ENCODE results near the gene TOX3. TPM values are rescaled to one million over a fixed set of nuclear protein-coding genes. Genes with fewer than 3 reads are reported as not detected.

Gene TOX3
- total RNA-seq, 2 donors from 2014 or later: not detected

DNA sequence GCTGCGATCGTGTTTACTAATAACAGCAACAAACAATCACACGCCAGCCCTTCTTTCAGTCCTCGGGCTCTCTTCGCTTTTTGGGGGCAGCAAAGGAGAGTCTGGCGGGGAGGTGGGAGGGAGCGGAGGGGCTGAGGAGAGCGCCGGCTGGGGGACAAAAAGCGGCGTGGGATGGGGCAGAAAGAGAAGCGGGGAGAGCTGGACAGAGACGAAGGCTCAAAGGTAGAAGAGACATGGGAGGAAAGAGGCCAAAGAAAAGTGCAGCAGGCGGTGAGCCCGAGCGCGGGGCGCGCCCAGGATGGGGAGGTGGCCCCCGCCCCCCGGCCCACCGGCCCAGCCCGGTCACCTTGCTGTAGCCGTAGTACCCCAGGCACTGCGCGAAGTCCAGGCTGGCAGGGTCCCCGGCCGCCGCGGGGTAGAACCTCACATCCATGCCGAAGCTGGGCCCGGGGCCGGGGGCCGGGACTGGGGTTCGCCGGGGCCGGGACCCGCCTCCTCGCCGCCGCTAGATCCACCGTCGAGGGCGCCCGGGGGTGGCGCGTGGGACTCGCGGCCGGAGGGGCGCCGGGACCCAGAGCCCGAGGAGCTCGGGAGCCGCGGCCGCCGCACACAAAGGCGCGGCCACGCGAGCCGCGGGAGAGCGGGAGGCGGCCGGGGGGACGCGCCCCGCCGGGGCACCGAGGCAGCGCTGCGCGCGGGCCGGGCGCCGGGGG, 496 bp downstream of the TOX3 start:
- Histone ChIP-seq H3K27me3 (peaks cover 6 to 12% of the 10 kb centered on the region in 2 donors), H3K36me3 (no peaks in the 10 kb centered on the region), H3K27ac (no peak overlapping the region), H3K4me3 (peak overlapping the region in 1 of 2 donors; percentile 37), H3K4me1 (peaks cover 0 to 21% of the 10 kb centered on the region in 2 donors), H3K9me3 (no peaks in the 10 kb centered on the region)
- TF ChIP-seq, protein P1, sequence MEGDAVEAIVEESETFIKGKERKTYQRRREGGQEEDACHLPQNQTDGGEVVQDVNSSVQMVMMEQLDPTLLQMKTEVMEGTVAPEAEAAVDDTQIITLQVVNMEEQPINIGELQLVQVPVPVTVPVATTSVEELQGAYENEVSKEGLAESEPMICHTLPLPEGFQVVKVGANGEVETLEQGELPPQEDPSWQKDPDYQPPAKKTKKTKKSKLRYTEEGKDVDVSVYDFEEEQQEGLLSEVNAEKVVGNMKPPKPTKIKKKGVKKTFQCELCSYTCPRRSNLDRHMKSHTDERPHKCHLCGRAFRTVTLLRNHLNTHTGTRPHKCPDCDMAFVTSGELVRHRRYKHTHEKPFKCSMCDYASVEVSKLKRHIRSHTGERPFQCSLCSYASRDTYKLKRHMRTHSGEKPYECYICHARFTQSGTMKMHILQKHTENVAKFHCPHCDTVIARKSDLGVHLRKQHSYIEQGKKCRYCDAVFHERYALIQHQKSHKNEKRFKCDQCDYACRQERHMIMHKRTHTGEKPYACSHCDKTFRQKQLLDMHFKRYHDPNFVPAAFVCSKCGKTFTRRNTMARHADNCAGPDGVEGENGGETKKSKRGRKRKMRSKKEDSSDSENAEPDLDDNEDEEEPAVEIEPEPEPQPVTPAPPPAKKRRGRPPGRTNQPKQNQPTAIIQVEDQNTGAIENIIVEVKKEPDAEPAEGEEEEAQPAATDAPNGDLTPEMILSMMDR (IDR thresholded peaks at IDR 0.05): no peak
- DNase-seq (ENCODE audit: low spot score): no peak

DNA sequence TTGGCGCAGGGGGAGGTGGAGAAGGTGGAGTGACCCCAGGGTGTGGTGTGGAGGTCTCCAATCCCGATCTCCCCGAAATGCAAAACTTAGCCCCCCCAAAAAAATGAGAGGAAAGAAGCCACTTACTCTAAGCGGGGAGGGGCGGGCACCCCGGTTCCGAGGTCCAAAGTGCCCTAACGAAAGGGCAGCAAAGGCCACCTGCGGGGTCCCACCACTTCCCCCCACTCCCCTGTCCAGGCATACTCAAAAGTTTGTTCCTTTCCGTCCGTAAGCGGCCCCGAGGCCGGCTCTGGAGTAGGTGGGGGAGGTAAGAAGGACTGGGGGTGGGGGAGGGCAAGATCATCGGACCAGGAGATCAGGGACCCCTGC, 1.1 kb downstream of the TOX3 start:
- H3K27ac ChIP-seq: no peak overlapping the region
- TF ChIP-seq, protein P1 (IDR thresholded peaks at IDR 0.05): no peak
- H3K4me3 ChIP-seq: peak overlapping the region in 1 of 2 donors; percentile 37
- peaks cover 0 to 21% of the 10 kb centered on the region in 2 donors for H3K4me1 ChIP-seq
- no peaks in the 10 kb centered on the region for H3K36me3 ChIP-seq
- H3K9me3 ChIP-seq: no peaks in the 10 kb centered on the region
- peaks cover 6 to 12% of the 10 kb centered on the region in 2 donors for H3K27me3 ChIP-seq
- no peak for DNase-seq (ENCODE audit: low spot score)

DNA sequence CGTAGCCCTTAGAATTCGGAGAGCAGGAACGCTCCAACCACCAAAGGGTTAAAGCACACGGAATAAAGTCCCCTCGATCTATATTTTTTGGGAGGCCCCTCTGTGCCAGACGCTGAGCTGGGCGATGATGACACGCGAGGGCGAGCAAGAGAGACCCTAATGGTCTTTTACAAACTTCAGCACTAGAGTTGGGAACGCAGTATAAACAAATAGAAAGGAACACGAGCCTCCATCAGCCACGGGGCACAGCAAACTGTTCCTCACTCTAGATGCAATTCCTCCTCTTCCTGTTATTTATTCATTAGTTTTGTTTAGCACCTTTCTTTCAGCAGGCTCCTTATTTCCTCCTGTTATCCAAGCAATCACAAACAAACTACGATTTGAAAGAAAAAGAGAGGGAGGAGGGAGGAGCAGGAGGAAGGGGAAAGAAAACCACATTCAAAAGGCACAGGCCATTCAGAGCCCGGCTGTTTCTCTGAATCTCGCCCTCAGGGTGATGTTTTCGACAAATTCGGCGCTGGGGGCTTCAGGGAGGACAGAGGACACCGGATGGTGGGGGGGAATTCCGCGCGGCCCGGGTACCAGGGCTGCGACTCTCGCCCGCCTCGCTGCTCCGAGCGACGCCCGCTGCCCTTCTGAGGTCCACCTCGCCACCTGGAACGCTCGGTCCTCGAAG, 1.6 kb downstream of the TOX3 start:
- TF ChIP-seq, protein P1 (IDR thresholded peaks at IDR 0.05): no peak
- no peaks in the 10 kb centered on the region for H3K36me3 ChIP-seq
- DNase-seq (ENCODE audit: low spot score): no peak
- no peak overlapping the region for H3K27ac ChIP-seq
- peak overlapping the region in 1 of 2 donors; percentile 37 for H3K4me3 ChIP-seq
- H3K4me1 ChIP-seq: peaks cover 0 to 21% of the 10 kb centered on the region in 2 donors
- H3K27me3 ChIP-seq: peaks cover 6 to 12% of the 10 kb centered on the region in 2 donors
- no peaks in the 10 kb centered on the region for H3K9me3 ChIP-seq

DNA sequence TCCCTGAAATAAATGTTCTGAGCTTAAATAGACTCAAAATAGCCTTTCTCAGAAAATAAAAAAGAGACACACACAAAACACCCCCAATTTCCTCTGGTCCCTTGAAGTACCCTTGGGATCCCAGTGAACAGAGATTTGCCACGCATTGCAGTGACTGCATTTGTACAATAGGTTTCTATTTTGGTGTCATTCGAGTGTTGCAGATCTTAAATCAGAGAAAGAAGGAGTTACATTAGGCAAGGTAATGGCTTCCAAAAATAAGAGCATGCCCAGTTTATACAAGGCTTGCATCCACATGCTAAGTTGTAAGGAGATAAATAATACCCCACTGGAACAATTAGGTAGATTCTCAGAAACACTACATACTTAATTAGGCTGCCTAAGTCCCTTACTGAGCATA, 2.2 kb downstream of the TOX3 start:
- Histone ChIP-seq H3K4me1 (peaks cover 0 to 21% of the 10 kb centered on the region in 2 donors), H3K36me3 (no peaks in the 10 kb centered on the region), H3K4me3 (no peak overlapping the region), H3K27ac (no peak overlapping the region), H3K9me3 (no peaks in the 10 kb centered on the region), H3K27me3 (peaks cover 6 to 12% of the 10 kb centered on the region in 2 donors)
- TF ChIP-seq, protein P1 (IDR thresholded peaks at IDR 0.05): no peak
- no peak for DNase-seq (ENCODE audit: low spot score)

DNA sequence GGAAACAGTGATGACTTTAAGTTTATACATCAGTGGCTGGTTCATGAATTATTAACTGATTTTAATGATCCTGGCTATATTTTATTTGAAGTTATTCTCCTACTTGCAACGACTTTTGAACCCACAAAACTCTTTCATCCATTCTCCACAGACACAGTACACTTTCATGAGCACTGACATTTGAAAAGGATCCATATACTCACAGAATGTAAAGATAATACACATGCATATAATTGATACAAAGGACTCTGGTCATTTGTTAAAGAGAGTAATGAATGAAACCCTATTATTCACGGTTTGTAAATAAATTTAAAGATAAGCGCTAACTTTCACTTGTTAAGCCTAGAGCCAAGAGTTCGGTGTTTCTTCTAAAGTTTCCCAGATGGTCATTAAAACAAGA, 3.3 kb downstream of the TOX3 start:
- H3K36me3 ChIP-seq: no peaks in the 10 kb centered on the region
- H3K27me3 ChIP-seq: peaks cover 6 to 12% of the 10 kb centered on the region in 2 donors
- no peak overlapping the region for H3K27ac ChIP-seq
- TF ChIP-seq, protein P1 (IDR thresholded peaks at IDR 0.05): no peak
- H3K4me3 ChIP-seq: no peak overlapping the region
- peaks cover 0 to 21% of the 10 kb centered on the region in 2 donors for H3K4me1 ChIP-seq
- no peak for DNase-seq (ENCODE audit: low spot score)
- H3K9me3 ChIP-seq: no peaks in the 10 kb centered on the region

Data from right atrium auricular region (tissue), 2 donors.